Inferior parietal cortex (tissue), 1 donor: ENCODE results near the gene MIEF1.
A peak's percentile ranks its signal among the peaks of the same experiment; 100 is the strongest.
"Not testable (repeated sequence)": the region's sequence is repeated elsewhere in the genome, so short reads cannot be mapped to it uniquely, and the experiment has no call there.

Experiments
- DNase-seq: peaks from one replicate; pipeline ENCODE4 v3.0.0-alpha.2; 2016; ENCODE audit errors: extremely low spot score

Gene MIEF1

DNA sequence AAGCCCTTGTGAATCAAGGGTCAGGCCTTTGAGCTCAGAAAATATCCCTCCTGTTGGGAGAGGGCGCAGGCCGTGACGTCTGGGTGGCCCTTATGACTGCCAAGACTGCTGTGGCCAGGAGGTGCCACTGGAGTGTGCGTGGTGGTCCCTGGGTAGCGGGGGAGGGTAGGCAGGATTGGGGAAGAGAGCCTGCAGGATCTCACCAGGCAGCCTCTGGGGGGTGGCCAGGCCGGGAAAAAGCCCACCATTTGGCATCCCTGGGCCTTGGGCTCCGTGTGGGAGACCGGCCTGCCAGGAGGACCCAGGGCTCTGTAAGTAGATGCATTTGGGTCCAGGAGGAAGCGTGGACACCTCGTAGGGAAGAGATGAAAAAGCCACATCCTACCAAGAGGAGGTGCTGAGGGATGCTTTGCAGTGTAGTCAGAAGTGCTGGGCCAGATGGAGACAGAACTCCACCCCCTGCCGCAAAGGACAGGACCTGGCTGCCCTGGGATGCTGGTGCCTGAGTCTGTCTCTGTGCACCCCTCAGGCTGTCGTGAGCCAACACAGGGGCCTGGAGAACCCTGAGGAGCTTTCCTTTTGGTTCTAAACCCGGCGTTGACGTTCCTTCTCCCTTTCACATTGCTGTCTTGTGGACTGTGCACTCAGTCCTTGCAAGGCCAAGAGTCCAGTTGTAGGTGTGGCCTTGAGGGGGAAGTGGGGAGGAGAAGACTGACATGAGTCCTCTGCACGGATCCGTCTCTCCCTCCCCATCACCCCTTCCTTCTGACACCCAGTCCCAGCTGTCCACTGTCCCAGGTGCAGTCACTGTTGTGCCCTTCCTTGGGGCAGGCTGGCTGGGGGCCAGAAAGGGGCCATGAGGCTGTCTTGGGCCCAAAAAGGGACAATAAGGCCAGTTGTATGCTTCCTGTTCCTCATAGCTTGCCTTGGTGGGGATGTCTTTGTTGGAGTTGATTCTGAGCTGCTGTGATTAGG is 12.7 kb upstream of the MIEF1 start:
- DNase-seq: no peak

DNA sequence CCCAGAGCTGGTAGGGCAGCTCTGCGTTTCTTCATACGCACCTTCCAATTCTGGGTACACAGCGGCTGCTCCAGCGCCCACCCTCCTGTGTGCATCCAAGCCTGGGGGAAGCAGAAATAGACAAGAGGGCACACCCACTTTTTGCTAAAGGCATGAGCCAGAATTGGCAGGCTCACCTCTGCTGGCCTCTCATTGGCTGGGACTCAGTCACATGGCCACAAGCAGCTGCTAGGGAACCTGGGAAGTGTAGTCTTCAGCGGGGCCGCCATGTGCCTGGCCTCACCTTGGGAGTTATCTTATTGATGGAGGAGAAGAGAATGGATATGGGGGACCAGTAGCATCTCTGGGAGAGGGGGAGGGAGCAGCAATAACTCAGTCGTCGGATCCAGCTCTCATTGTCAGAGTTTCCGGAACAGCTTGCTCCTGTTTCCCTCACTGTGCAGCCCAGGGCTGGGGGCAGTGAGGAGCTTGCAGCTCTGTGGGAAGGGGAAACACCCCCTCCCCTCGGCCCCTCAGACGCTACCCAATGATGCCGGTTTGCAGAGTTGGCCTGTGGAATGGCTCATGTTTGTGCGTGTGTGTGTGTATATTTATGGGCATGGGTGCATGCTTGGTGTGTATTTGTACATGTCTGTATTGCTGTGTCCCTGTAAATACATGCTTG is 11.8 kb upstream of the MIEF1 start:
- peak; percentile 85 for DNase-seq

DNA sequence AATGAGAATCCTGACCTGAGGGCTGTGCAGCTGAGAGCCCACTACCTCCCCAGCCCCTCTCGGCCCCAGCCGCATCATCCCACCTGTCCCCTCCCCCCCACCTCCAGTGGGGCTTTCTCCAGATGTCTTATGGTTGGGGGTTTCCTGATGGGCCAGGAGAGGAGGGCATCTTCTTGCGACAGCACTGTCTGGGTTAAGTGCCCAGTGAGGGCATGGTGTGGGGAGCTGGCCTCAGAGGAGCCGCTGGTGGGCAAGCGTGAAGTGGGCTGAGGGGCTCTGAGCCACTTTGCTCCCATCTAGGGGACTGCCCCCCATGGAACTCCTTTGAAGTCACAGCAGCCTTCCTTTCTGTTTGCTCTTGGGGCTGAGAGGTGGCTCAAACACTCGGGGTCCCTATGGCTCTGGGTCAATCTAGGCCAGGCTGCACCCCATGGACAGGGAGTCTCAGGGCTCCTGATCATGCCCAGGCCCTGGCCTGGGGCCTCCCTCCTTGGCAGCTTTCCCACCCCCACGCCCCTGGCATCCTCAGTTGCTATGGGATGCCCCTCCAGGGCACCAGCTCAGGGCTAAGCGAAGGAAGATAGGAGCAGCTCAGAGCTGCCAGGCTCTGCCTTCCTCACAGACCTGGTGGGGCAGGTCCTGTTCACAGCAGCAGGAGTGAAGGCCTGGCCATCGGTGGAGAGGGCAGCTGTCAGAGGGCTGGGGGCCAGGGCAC is 11.0 kb upstream of the MIEF1 start:
- DNase-seq: no peak

- no peak for DNase-seq
Measured at GRCh38 chr22:39491696-39492095, 10.4 kb upstream of the MIEF1 start.

DNA sequence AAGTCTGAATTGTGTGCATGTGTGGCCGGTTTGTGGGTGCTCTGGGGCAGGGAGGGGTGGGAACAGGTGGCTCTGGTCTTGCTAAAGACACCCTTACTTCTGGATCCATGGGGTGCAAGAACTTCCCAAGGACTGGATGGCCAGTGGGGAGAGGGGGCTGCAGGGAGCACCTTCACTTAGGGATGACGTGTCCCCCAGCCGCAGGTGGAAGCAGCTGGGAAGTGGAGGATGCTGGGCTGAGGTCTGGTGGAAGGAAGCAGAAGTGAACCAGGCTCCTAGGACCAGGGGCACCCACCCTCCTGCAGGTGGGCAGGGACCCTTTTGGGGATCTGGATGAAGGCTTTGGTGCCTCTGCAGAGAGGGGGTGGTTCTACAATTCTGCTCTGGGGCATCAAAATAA is 9.9 kb upstream of the MIEF1 start:
- DNase-seq: no peak

- DNase-seq: no peak
Measured at GRCh38 chr22:39493759-39494158, 8.3 kb upstream of the MIEF1 start.

DNA sequence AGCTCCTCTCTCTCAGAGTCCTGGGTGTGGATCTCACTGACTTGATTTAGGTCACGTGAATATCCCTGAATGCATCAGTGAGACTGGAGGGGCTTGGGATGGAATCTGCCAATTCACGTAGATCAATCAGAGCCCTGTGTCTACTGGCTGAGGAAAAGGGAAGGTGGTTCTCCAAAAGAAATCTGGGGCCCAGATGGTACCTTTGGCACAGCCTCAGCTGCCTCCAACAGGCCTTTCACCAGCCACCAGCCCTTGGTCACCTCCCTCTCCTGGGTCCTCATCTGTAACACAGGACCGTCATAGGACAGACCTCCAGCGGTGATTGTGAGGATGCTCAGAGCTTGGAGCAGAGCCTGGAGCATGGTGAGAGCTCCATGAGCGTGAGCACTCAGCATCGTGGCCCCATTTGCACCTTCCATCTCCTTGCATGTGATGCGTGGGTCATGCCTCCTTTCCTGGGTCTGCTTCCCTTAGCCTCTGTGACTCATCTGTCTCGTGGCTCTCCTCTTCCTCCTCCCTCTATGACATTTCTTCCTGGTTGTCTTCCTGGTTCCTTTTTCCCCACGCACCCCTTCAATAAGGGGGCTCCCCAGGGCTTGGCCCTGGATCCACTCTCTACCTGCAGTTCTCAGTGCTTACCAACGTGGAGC is 7.5 kb upstream of the MIEF1 start:
- no peak for DNase-seq

- DNase-seq: peak; percentile 89
Measured at GRCh38 chr22:39496131-39496838, 5.8 kb upstream of the MIEF1 start.

GRCh38 chr22:39497429-39497828 is 4.7 kb upstream of the MIEF1 start:
- no peak for DNase-seq

- no peak for DNase-seq
Measured at GRCh38 chr22:39498368-39498767, 3.7 kb upstream of the MIEF1 start.

- DNase-seq: no peak
Measured at GRCh38 chr22:39498802-39499201, 3.3 kb upstream of the MIEF1 start.

DNA sequence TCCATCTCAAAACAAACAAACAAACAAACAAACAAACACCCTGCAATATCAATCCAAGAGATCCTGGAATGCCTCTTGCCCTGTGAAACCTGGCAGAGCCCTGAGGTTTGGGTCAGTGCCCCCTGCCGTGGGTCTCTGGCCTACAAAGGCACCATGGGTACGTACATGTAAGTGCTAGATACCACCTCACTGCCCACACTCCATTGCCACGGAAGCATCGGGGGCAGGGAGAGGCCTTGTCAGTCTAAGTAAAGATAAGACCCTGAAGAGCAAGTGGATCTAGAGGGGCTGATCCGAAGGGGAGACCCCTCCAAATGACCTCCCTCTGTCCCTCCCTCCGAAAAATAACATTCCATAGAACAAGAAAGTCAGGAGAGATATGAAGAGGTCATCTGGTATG is 2.0 kb upstream of the MIEF1 start:
- DNase-seq: no peak

DNA sequence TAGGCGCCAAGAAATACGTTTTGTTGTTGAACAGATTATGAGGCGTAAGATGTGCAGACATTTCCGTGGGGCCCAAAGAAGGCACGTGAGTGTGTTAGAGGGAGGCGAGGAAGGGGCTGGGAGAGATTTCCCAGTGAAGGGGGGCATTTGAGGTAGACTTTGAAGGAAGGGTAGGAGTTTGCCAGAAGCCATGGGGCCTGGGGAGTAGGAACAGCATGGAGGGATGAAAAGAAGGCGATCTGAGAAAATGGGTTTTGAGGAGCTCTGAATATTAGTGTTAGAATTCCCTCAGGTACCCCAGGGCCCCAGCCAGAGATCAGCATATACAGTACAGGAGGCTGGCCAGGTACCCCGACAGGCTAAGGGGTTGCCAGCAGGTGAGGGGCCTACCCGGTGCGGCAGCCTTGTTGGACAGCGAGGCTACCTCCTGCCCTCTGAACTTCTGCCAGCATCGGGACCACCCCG is 414 bp upstream of the MIEF1 start:
- no peak for DNase-seq

- no peak for DNase-seq
Measured at GRCh38 chr22:39502789-39503409, 809 bp downstream of the MIEF1 start.

GRCh38 chr22:39503630-39504029 is 1.5 kb downstream of the MIEF1 start:
- DNase-seq: no peak

GRCh38 chr22:39504071-39504470 is 2.0 kb downstream of the MIEF1 start:
- DNase-seq: no peak

GRCh38 chr22:39507021-39507420 is 4.9 kb downstream of the MIEF1 start:
- DNase-seq: not testable (repeated sequence)

- DNase-seq: no peak
Measured at GRCh38 chr22:39508393-39508792, 6.3 kb downstream of the MIEF1 start.

- no peak for DNase-seq
Measured at GRCh38 chr22:39510529-39511149, 8.5 kb downstream of the MIEF1 start.

DNA sequence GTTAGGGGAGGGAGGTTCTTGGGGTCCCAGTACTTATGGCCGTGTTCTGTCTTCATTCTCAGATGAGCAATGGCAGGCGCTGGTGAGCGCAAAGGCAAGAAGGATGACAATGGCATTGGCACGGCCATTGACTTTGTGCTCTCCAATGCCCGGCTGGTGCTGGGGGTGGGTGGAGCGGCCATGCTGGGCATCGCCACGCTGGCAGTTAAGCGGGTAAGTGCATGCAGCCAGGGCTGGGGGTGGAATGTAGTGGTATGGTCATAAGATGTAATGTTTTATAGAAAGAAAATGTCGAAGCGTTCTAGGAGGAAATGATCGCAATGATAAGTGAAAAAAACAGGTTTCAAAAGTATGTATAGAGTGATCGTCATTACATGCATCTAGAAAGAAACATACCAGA is 9.1 kb downstream of the MIEF1 start:
- DNase-seq: no peak
